ENCODE data around the gene LRRC8D.
"Not testable (repeated sequence)": the region's sequence is repeated elsewhere in the genome, so short reads cannot be mapped to it uniquely, and the experiment has no call there.

The LRRC8D gene

DNA sequence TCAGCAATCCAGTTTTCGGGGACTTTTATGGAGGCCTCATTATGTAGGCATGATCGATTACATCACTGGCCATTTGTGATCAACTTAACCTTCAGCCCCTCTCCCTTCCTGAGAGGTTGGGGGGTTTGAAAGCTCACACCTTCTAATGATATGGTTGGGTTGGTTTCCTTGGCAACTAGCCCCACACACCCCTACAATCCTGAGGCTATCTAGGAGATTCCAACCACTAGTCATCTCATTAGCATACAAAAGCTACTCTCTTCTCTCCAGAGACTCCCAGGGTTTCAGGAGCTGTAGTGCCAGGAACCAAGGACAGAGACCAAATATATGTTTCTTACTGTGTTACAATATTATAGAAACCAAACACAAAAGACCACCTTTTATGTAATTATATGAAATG is 138.9 kb downstream of the LRRC8D start:
- Mint-ChIP-seq H3K9me3 (ENCODE audit: low read depth) (peaks cover 6% of the 10 kb centered on the region), H3K36me3 (peaks cover 4% of the 10 kb centered on the region), H3K4me3 (no peak overlapping the region), H3K4me1 (ENCODE audit: low read depth) (peaks cover 43% of the 10 kb centered on the region), H3K27ac (no peak overlapping the region), H3K27me3 (no peaks in the 10 kb centered on the region)

DNA sequence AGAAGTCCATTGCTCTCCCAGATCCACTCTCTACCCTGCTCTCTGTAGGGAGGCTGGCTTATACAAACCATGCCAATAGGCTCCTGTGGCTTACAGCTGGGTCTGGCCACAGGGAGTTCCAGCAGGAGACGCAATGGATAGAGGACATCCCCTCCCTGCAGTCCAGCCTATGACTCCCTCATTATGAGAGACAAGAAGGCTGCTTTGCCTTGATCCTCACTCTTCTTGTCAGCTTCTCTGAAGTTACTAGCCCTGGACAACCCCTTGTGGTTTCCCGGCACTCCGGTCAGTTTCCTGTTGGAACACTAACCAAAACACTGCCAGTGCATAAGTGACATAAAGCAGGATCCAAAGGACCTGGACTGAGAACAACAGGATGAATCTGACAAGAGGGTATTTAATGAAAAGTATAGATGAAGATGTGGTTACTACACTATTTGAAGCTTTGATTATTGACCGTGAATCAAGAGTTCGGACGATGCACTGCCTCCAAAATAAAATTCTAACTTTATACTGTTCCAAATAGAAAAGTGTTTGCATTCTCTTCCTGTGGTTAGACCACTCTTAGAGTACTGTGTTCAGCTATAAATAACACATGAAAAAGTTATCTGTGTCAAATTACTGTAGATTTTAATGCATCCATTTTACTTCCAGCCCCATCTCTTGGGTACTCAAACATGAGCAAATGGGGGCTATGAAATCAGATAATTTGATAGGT is 141.4 kb downstream of the LRRC8D start:
- Mint-ChIP-seq H3K9me3 (ENCODE audit: low read depth) (peaks cover 6% of the 10 kb centered on the region), H3K4me1 (ENCODE audit: low read depth) (peaks cover 38% of the 10 kb centered on the region), H3K27me3 (no peaks in the 10 kb centered on the region), H3K27ac (no peak overlapping the region), H3K4me3 (no peak overlapping the region), H3K36me3 (peaks cover 3% of the 10 kb centered on the region)

DNA sequence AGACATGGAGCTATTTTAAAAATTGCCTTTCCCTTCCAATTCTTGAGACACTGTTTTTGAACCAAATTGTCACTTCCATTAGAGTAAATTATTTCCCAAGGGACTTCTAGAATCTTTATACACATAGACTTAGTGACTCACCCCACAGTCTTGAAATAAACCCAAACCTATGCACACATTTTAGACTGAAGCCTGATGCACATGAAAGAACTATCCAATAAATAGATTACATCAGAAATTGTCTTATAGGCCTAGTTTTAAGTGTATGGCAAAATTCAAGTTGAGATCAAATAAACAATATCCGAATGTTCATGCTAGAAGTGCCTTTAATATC is 141.9 kb downstream of the LRRC8D start:
- no peak overlapping the region for H3K4me3 Mint-ChIP-seq
- peaks cover 3% of the 10 kb centered on the region for H3K36me3 Mint-ChIP-seq
- H3K27ac Mint-ChIP-seq = no peak overlapping the region
- peaks cover 6% of the 10 kb centered on the region for H3K9me3 Mint-ChIP-seq (ENCODE audit: low read depth)
- peaks cover 33% of the 10 kb centered on the region for H3K4me1 Mint-ChIP-seq (ENCODE audit: low read depth)
- H3K27me3 Mint-ChIP-seq = no peaks in the 10 kb centered on the region

DNA sequence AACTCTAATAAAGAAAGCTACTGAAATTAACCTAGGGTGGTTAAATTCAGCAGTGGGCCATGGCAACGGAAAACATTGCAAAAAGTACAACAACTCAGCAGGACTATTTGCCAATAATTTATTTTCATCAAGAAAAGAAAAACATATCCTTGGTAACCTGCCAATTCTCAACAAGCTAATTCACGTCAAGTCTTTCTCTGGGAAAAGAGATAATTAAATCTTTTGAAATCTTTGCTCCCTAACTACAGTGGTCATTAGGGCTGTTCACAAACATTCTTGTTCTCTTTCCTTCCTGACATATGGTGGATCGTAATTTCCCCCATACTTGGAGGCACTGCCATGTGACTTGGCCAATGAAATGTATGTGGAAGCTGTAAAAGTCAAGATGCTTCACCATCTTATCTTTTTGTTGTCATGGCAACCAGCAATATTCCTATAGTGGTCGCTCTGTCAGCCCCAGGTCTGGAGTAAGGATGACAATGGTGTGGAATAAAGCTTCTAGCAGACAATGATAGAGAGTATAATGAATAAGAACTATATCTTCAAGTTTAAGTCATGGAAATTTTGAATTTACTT is 144.4 kb downstream of the LRRC8D start:
- H3K4me1 Mint-ChIP-seq (ENCODE audit: low read depth) = peaks cover 12% of the 10 kb centered on the region
- H3K27ac Mint-ChIP-seq = no peak overlapping the region
- no peaks in the 10 kb centered on the region for H3K27me3 Mint-ChIP-seq
- H3K36me3 Mint-ChIP-seq = no peaks in the 10 kb centered on the region
- H3K9me3 Mint-ChIP-seq (ENCODE audit: low read depth) = no peaks in the 10 kb centered on the region
- no peak overlapping the region for H3K4me3 Mint-ChIP-seq

DNA sequence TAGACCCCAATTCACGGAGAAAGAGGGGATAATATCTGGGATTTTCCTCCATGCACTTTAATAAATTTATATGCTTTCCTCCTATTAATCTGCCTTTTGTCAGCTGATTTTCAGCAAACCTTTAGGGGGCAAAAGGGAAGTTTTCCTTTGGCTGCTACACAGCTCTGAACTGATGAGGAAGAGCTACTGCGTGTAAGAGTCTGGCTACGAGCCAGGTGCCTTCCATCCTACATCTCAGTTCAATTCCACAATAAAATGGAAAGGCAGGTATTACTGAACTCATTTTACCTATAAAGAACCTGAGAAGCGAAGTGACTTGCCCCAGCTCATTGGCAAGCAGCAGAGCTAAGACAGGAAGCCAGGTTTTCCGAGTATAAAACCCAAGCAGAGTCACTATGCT is 145.8 kb downstream of the LRRC8D start:
- no peaks in the 10 kb centered on the region for H3K9me3 Mint-ChIP-seq (ENCODE audit: low read depth)
- H3K27ac Mint-ChIP-seq = no peak overlapping the region
- H3K4me1 Mint-ChIP-seq (ENCODE audit: low read depth) = peaks cover 12% of the 10 kb centered on the region
- no peaks in the 10 kb centered on the region for H3K27me3 Mint-ChIP-seq
- no peaks in the 10 kb centered on the region for H3K36me3 Mint-ChIP-seq
- H3K4me3 Mint-ChIP-seq = no peak overlapping the region

DNA sequence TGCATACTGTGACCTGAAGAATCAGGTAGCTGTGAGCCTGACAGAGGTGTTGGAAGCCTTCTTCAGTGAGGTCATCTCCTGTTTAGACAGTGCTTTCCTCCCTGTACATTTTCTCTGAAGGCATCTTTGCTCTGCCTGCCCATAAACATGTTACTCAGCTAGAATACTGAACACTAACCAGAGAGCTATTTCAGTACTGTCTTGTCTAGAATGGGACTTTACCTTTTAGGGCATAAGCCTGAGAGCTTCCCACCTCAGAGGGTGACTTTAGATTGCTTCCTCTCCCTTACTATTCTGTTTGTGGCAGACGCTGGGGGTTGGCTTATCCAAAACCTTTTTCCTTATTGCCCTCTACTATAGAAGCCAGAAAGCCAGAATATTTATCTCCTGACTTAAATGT is 150.8 kb downstream of the LRRC8D start:
- Mint-ChIP-seq H3K4me3 (no peak overlapping the region), H3K4me1 (ENCODE audit: low read depth) (peaks cover under 1% of the 10 kb centered on the region), H3K36me3 (no peaks in the 10 kb centered on the region), H3K27me3 (no peaks in the 10 kb centered on the region), H3K27ac (no peak overlapping the region), H3K9me3 (ENCODE audit: low read depth) (no peaks in the 10 kb centered on the region)

DNA sequence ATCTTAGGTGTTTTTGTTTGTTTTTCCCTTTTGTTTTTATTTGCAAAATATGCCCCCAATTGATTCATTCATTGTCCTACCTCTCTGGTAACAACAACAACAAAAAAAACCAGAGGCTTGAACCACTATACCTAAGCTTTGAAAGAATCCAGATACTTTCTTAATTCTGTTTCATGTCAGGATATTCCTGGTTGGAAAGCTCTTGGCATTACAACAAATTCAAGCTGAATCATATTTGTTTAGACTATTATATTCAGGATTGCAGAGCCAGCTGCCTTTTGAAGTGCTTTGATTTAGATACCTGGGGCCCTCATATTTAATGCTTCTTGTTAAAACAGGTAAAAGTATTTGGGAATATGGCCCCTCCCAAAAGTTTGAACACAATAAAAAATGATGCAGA is 151.2 kb downstream of the LRRC8D start:
- H3K27ac Mint-ChIP-seq = no peak overlapping the region
- H3K36me3 Mint-ChIP-seq = no peaks in the 10 kb centered on the region
- H3K4me3 Mint-ChIP-seq = no peak overlapping the region
- no peaks in the 10 kb centered on the region for H3K27me3 Mint-ChIP-seq
- H3K4me1 Mint-ChIP-seq (ENCODE audit: low read depth) = no peaks in the 10 kb centered on the region
- H3K9me3 Mint-ChIP-seq (ENCODE audit: low read depth) = no peaks in the 10 kb centered on the region

DNA sequence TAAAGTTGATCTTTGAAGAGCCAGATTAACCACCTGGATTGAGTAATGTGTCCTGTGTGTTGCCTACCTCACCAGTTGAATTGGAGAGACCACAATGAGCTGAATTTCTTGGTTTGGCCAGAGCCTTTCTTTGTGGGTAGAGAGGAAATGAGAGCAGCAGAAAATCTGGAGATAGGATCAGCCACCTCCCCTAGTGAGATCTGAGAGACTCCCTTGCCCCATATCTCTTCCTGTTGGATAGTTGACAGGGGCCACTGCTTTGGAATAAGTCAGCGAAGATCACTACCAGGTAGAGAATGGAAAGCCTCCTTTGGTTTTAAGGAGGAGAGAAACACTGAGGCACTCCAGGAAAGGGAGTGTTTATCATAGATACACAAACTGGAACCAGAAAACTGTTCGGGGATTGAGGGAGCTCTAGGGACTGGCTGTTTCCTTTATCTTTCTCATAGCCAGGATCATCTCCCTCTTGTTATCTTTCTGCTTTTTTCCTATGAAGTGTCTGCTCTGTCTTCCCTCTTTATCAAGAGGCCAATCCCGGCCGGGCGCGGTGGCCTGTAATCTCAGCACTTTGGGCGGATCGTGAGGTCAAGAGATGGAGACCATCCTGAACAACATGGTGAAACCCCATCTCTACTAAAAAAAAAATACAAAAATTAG is 152.8 kb downstream of the LRRC8D start:
- no peaks in the 10 kb centered on the region for H3K36me3 Mint-ChIP-seq
- no peaks in the 10 kb centered on the region for H3K4me1 Mint-ChIP-seq (ENCODE audit: low read depth)
- H3K4me3 Mint-ChIP-seq = no peak overlapping the region
- H3K27ac Mint-ChIP-seq = no peak overlapping the region
- H3K9me3 Mint-ChIP-seq (ENCODE audit: low read depth) = no peaks in the 10 kb centered on the region
- H3K27me3 Mint-ChIP-seq = peaks cover 2% of the 10 kb centered on the region

DNA sequence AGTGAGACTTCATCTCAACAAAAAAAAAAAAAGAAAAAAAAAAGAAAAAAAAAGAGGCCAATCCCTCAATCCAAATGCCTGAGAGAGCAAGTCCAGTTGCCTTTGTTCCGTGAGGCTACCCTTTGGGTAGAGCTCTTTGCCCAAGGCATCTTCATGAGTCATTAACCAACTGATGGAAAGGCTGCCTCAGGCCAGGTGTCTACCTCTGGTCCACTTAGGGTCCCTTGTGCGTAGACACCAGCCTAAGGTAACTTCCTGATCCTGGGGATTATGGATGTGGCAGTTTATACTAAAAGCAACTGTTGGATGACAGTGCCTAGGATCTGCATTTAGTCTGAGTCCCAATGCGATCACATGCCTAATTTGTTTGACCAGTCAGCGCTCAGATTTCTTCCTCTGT is 153.4 kb downstream of the LRRC8D start:
- no peak overlapping the region for H3K27ac Mint-ChIP-seq
- no peaks in the 10 kb centered on the region for H3K36me3 Mint-ChIP-seq
- H3K9me3 Mint-ChIP-seq (ENCODE audit: low read depth) = no peaks in the 10 kb centered on the region
- peaks cover 2% of the 10 kb centered on the region for H3K27me3 Mint-ChIP-seq
- H3K4me1 Mint-ChIP-seq (ENCODE audit: low read depth) = no peaks in the 10 kb centered on the region
- H3K4me3 Mint-ChIP-seq = no peak overlapping the region

DNA sequence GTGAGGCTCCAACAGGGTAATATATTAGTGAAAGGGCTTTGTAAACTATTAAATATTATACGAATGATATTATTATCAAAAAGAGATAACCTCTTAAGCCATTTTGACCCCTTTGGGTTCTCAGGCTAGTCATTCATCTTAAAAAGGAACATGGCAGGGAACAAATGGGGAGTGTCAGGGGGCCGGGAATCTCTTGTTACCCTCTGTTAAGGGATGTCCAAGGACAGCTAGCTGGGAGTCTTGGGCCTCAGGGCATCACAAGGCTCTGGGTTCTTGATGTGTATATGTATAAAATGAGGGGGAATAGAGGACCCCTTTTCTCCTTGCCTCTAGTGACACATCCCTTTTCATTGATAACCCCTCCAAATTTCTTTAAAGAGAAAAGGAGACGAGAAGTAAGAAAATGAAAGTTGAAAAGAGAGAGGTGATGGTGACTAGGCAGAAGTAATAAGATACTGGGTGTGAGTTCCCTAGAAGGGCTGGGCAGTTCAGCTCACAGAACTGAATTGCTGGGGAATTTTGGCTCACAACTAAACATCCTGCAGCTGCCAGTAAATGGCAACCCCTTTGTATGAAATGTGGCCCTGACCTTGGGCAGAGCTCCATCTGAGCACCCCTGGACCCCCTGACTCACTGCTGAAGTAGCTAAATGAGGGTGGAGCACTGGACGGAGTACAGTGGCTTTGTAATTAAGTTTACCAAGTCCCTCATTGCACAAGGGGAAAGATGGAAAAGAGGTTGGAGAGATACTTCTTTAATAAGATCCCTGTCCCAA is 154.1 kb downstream of the LRRC8D start:
- H3K27ac Mint-ChIP-seq = no peak overlapping the region
- H3K27me3 Mint-ChIP-seq = peaks cover 2% of the 10 kb centered on the region
- H3K4me3 Mint-ChIP-seq = no peak overlapping the region
- no peaks in the 10 kb centered on the region for H3K9me3 Mint-ChIP-seq (ENCODE audit: low read depth)
- no peaks in the 10 kb centered on the region for H3K4me1 Mint-ChIP-seq (ENCODE audit: low read depth)
- no peaks in the 10 kb centered on the region for H3K36me3 Mint-ChIP-seq

DNA sequence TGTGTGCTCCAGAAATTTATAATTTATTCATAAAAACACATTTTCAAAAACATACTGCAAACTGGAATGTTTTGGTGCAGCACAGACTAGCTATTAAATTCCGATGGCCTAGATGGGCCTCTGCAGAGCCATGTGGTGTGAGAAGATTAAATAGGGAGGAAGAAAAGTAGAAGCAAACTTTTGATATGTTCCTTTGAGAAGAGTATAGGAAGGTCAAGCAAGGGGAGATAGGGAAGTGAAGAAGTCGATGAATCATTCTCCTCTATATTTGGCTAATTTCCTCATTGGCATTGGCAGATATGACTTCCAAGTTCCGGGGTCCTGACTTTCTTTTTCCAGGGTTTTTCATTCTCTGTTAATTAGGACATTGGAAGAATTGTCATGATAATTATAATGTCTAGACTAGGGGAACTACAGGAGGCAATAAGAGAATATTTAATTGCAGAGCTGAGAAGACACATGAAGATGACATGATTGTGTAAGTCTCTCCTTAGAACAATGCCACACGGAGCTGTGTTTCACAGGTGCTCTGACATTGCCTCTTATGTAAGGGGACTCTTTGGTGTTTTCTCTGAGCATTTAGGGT is 154.8 kb downstream of the LRRC8D start:
- no peak overlapping the region for H3K27ac Mint-ChIP-seq
- H3K4me3 Mint-ChIP-seq = no peak overlapping the region
- H3K27me3 Mint-ChIP-seq = peaks cover 2% of the 10 kb centered on the region
- no peaks in the 10 kb centered on the region for H3K36me3 Mint-ChIP-seq
- H3K9me3 Mint-ChIP-seq (ENCODE audit: low read depth) = no peaks in the 10 kb centered on the region
- no peaks in the 10 kb centered on the region for H3K4me1 Mint-ChIP-seq (ENCODE audit: low read depth)

DNA sequence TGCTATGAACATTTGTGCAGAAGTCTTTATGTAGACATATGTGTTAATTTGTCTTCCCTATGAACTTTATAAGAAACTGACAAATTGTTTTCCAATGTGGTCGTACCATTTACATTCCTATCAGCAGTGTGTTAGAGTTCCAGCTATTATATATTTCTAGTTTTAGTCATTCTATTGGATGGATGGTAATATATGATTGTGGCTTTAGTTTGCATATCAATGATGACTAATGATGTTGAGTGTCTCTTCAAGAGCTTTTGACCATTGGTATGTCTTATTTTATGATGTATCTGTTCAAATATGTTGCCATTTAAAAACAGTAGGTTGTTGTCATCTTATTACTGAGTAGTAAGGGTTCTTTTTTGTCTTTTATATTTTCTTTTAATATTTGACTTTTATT is 157.9 kb downstream of the LRRC8D start:
- Mint-ChIP-seq H3K36me3 (no peaks in the 10 kb centered on the region), H3K9me3 (ENCODE audit: low read depth) (no peaks in the 10 kb centered on the region), H3K27me3 (peaks cover 2% of the 10 kb centered on the region), H3K27ac (no peak overlapping the region), H3K4me1 (ENCODE audit: low read depth) (no peaks in the 10 kb centered on the region), H3K4me3 (no peak overlapping the region)

DNA sequence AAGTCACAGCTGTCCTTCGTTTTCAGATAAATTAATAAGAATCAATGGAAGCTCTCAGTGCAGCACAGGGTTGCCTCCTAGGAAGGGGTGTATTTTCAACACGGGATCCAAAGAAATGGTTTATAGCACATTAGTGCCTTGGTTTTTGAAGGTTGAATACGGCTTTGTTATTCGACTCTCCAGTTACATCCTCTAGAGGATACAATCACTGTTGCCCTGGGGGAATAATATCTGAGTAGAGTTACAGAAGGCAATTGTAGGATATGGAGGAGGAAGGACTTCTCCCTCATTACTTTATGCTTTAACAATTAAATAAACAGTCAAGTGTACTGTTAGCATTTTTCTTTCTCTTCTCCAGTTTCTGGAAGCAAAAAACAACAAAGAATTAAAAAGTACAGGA is 159.8 kb downstream of the LRRC8D start:
- H3K4me1 Mint-ChIP-seq (ENCODE audit: low read depth) = no peaks in the 10 kb centered on the region
- H3K9me3 Mint-ChIP-seq (ENCODE audit: low read depth) = no peaks in the 10 kb centered on the region
- no peak overlapping the region for H3K4me3 Mint-ChIP-seq
- no peaks in the 10 kb centered on the region for H3K36me3 Mint-ChIP-seq
- peaks cover 2% of the 10 kb centered on the region for H3K27me3 Mint-ChIP-seq
- H3K27ac Mint-ChIP-seq = no peak overlapping the region

DNA sequence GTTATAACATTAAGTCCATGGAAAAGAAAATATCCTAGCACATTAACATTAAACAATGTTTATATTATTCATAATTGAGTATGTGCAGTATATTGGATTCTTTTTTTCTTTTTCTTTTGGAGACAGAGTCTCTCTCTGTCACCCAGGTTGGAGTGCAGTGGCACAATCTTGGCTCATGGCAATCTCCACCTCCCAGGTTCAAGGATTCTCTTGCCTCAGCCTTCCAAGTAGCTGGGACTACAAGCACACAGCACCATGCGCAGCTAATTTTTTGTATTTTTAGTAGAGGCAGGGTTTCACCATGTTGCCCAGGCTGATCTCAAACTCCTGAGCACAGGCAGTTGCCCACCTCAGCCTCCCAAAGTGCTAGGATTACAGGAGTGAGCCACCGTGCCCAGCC is 162.0 kb downstream of the LRRC8D start:
- H3K27me3 Mint-ChIP-seq; H3K9me3 Mint-ChIP-seq (ENCODE audit: low read depth); H3K4me3 Mint-ChIP-seq; H3K27ac Mint-ChIP-seq; H3K4me1 Mint-ChIP-seq (ENCODE audit: low read depth); H3K36me3 Mint-ChIP-seq: not testable (repeated sequence)

DNA sequence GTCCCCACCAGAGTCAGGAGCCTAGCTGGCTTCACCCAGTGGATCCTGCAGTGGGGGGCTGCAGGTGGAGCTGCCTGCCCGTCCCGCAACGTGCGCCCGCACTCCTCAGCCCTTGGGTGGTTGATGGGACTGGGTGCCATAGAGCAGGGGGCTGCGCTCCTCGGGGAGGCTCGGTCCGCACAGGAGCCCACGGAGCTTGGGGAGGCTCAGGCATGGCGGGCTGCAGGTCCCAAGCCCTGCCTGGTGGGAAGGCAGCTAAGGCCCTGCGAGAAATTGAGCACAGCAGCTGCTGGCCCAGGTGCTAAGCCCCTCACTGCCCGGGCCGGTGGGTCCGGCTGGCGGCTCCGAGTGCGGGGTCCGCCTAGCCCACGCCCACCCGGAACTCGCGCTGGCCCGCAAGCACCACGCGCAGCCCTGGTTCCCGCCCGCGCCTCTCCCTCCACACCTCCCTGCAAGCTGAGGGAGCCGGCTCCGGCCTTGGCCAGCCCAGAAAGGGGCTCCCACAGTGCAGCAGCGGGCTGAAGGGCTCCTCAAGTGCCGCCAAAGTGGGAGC is 163.8 kb downstream of the LRRC8D start:
- H3K36me3 Mint-ChIP-seq; H3K9me3 Mint-ChIP-seq (ENCODE audit: low read depth); H3K27me3 Mint-ChIP-seq; H3K27ac Mint-ChIP-seq; H3K4me3 Mint-ChIP-seq; H3K4me1 Mint-ChIP-seq (ENCODE audit: low read depth): not testable (repeated sequence)
